Muscle of leg (tissue), 11 donors: ENCODE data around the gene TAF3. TPM values are rescaled to one million over a fixed set of nuclear protein-coding genes. Genes with fewer than 3 reads are reported as not detected.

Experiments used
- DNase-seq: peaks from one replicate; pipeline ENCODE4 v3.0.0; 2013
- H3K27ac ChIP-seq: one replicate; pipeline ENCODE4 v1.5.1; 2013; ENCODE audit warnings: mild to moderate bottlenecking, low read length, control low read depth
- H3K27me3 ChIP-seq: one replicate; pipeline ENCODE4 v1.6.1; 2013; ENCODE audit warnings: low read length; ENCODE audit not compliant: control insufficient read depth, insufficient read depth
- H3K36me3 ChIP-seq: one replicate; pipeline ENCODE4 v1.6.1; 2013; ENCODE audit warnings: low read length; ENCODE audit not compliant: control insufficient read depth, insufficient read depth
- H3K4me1 ChIP-seq: one replicate; pipeline ENCODE4 v1.6.1; 2013; ENCODE audit warnings: low read length; ENCODE audit not compliant: control insufficient read depth, insufficient read depth
- H3K4me3 ChIP-seq: one replicate; pipeline ENCODE4 v1.5.1; 2013; ENCODE audit warnings: low read length, control low read depth
- H3K9me3 ChIP-seq: replicated peaks from 2 replicates; pipeline ENCODE4 v1.6.1; 2013; ENCODE audit warnings: low read depth, low read length; ENCODE audit not compliant: control insufficient read depth
- WGBS: methylation state at CpG from one replicate; pipeline ENCODE4 v1.1.5; 2013; ENCODE audit warnings: missing lambda C conversion rate; ENCODE audit not compliant: insufficient coverage; 5-methylcytosine and 5-hydroxymethylcytosine counted together
- polyA plus RNA-seq, 8 donors: library from polyadenylated mRNA; unstranded; fragments of 120-200 nt; gene quantifications; one replicate each; pipeline versions ENCODE4 v1.2.1 to v1.2.3, GENCODE V29; 2013; ENCODE audit warnings: inconsistent platforms in 1 of 8, low replicate concordance in 1 of 8; ENCODE audit not compliant: insufficient read length in 8 of 8, insufficient read depth in 1 of 8
- total RNA-seq: library from RNA; stranded (reverse); fragments of 120-200 nt; gene quantifications from one replicate; pipeline ENCODE4 v1.2.4, GENCODE V29; 2013

Gene TAF3
- total and polyA plus RNA-seq, 9 donors, result 2.0 to 7.4 (median 6.4) TPM

DNA sequence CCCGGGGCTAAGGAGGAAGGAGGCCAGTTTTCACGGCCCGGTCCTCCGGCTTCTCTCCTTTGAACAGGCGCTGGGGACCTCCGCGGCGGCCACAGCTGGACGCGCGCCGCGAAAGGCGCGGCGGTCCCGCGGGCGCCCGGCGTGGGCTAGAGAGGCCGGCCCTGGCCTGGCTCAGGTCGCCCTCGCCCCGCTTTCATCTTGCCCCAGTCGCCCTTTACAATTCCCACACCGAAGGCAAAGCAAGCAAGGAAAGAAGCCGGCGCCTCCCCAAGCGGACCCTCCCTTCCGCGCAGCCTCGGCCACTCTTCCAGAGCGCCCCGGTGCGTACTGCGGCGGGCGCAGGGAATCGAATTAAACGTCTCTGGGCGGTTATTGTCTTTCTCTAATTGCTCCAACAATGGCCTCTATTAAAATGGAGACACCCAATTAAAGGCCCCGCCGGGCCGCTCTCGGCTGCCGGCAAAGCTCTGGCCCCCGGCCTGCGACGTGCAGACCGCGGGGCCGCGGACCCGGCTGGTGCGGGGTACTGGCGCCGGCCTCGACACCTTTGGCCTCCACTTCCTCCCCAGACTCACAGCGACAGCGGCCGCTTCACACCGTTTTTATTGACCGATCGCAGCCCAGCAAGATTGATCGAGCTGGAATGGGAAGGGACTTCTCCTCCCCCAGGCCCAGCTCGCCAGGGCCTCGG lies 231.7 kb downstream of the TAF3 start:
- no peak overlapping the region for H3K27ac ChIP-seq
- H3K4me1 ChIP-seq, result peaks cover 53% of the 10 kb centered on the region
- H3K9me3 ChIP-seq, result no peaks in the 10 kb centered on the region
- H3K36me3 ChIP-seq, result no peaks in the 10 kb centered on the region
- H3K27me3 ChIP-seq, result peaks cover 99% of the 10 kb centered on the region
- peak overlapping the region; percentile 25 for H3K4me3 ChIP-seq
- no peak for DNase-seq
- under 1% methylated on average over 68 of the region's 68 CpGs for WGBS

GRCh38 chr10:8050556-8051108 lies 232.3 kb downstream of the TAF3 start:
- H3K4me3 ChIP-seq, result peak overlapping the region; percentile 25
- H3K4me1 ChIP-seq, result peaks cover 51% of the 10 kb centered on the region
- peak; percentile 47 for DNase-seq
- H3K27ac ChIP-seq, result no peak overlapping the region
- peaks cover 99% of the 10 kb centered on the region for H3K27me3 ChIP-seq
- WGBS, result under 1% methylated on average over 50 of the region's 60 CpGs
- H3K36me3 ChIP-seq, result no peaks in the 10 kb centered on the region
- no peaks in the 10 kb centered on the region for H3K9me3 ChIP-seq

DNA sequence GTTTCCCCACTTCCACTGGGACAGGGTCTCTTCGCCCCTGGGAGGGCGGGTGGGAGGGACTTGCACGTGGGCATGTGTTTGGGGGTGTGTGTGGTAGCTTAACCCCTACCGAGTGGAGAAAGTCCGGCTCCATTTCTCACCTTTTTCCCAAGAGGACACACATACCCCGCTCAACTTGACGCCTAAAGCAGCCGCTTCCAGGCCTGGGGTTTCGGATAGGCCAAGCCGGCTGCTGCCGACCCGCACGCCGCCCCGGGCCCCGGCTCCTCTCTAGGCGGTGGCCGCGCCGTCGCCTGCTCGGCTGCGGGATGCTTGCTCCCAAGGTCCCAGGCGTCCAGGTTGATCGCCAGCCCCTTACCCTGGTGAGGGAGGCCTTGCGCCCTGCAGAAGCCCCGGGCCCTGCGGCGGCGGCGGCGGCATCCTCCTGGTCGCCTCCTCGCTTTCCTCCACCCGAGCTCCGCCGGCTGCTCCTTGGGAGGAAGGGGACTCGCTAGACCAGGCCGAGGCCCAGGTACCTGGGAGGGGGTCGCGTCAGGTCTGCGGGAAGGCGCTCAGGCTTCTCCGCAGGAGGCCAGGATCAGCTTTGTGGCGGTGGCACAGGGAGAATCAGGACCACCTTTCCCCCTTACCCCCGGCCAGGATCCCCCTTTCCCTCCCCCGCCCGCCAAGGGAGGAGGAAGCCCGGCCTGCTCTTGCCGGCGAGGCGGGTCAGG lies 233.0 kb downstream of the TAF3 start:
- Histone ChIP-seq H3K4me1 (peaks cover 55% of the 10 kb centered on the region), H3K9me3 (no peaks in the 10 kb centered on the region), H3K36me3 (no peaks in the 10 kb centered on the region), H3K27ac (no peak overlapping the region), H3K27me3 (peaks cover 99% of the 10 kb centered on the region), H3K4me3 (no peak overlapping the region)
- DNase-seq, result no peak
- WGBS, result 3% methylated on average over 39 of the region's 52 CpGs

- Histone ChIP-seq H3K4me1 (peaks cover 55% of the 10 kb centered on the region), H3K9me3 (no peaks in the 10 kb centered on the region), H3K4me3 (no peak overlapping the region), H3K27ac (no peak overlapping the region), H3K36me3 (no peaks in the 10 kb centered on the region), H3K27me3 (peaks cover 99% of the 10 kb centered on the region)
- WGBS, result 3% methylated on average over 23 of the region's 29 CpGs
- no peak for DNase-seq
Observed at GRCh38 chr10:8051851-8052257, 233.5 kb downstream of the TAF3 start.

DNA sequence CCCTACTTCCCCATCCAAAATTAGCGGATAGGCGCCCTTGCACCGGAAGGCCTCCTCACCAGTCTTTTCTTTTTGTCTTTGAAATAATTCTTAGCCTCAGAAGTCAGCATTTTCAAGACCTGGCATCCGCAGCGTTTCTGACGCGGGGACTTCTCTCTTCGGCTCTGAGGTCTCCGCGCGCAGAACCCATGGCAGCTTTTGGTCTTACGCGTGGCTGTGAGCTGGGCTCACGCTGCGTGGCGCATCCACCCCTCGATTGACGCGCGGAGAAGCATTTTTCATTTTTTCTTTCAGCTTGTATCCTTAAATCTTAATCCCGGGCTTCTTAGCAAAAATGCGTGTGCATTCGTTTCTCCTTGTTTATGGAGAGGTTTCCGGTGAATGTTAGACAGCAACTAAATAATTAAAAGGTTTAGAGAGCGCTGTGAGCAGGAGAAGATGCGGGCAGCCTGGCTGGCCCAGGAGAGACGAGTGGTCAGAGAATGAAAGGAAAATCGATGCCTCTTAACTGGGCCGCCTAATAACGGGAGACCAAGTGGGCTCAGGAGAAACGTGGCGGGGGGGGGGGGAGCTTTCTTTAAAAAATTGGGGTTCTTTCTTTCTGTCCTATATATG lies 234.1 kb downstream of the TAF3 start:
- Histone ChIP-seq H3K36me3 (no peaks in the 10 kb centered on the region), H3K9me3 (no peaks in the 10 kb centered on the region), H3K4me1 (peaks cover 55% of the 10 kb centered on the region), H3K4me3 (no peak overlapping the region), H3K27ac (no peak overlapping the region), H3K27me3 (peaks cover 98% of the 10 kb centered on the region)
- WGBS, result 5% methylated on average over 23 of the region's 32 CpGs
- no peak for DNase-seq

- no peaks in the 10 kb centered on the region for H3K9me3 ChIP-seq
- DNase-seq, result no peak
- peaks cover 55% of the 10 kb centered on the region for H3K4me1 ChIP-seq
- no peaks in the 10 kb centered on the region for H3K36me3 ChIP-seq
- H3K27me3 ChIP-seq, result peaks cover 98% of the 10 kb centered on the region
- 0% methylated on average over 6 of the region's 17 CpGs for WGBS
- H3K27ac ChIP-seq, result no peak overlapping the region
- no peak overlapping the region for H3K4me3 ChIP-seq
Observed at GRCh38 chr10:8052956-8053445, 234.7 kb downstream of the TAF3 start.

- under 1% methylated on average over 55 of the region's 60 CpGs for WGBS
- Histone ChIP-seq H3K36me3 (no peaks in the 10 kb centered on the region), H3K4me3 (peak overlapping the region; percentile 43), H3K4me1 (peaks cover 55% of the 10 kb centered on the region), H3K9me3 (no peaks in the 10 kb centered on the region), H3K27ac (no peak overlapping the region), H3K27me3 (peaks cover 98% of the 10 kb centered on the region)
- peak; percentile 82 for DNase-seq
Observed at GRCh38 chr10:8053446-8054243, 235.3 kb downstream of the TAF3 start.

DNA sequence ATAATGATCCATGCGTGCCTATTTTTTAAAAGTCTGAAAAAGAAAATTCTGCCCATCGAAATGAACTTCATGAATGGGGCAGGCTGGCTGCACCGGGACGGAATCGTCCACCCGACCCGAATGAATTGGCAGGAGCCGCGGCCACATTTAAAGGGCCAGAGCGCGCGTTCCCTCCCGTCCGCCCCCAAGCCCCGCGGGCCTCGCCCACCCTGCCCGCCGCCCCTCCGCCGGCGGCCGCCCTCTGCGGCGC lies 235.9 kb downstream of the TAF3 start:
- Histone ChIP-seq H3K27ac (no peak overlapping the region), H3K27me3 (peaks cover 98% of the 10 kb centered on the region), H3K4me3 (peak overlapping the region; percentile 43), H3K4me1 (peaks cover 55% of the 10 kb centered on the region), H3K36me3 (no peaks in the 10 kb centered on the region), H3K9me3 (no peaks in the 10 kb centered on the region)
- DNase-seq, result peak; percentile 36
- WGBS, result 0% methylated on average over 9 of the region's 25 CpGs

DNA sequence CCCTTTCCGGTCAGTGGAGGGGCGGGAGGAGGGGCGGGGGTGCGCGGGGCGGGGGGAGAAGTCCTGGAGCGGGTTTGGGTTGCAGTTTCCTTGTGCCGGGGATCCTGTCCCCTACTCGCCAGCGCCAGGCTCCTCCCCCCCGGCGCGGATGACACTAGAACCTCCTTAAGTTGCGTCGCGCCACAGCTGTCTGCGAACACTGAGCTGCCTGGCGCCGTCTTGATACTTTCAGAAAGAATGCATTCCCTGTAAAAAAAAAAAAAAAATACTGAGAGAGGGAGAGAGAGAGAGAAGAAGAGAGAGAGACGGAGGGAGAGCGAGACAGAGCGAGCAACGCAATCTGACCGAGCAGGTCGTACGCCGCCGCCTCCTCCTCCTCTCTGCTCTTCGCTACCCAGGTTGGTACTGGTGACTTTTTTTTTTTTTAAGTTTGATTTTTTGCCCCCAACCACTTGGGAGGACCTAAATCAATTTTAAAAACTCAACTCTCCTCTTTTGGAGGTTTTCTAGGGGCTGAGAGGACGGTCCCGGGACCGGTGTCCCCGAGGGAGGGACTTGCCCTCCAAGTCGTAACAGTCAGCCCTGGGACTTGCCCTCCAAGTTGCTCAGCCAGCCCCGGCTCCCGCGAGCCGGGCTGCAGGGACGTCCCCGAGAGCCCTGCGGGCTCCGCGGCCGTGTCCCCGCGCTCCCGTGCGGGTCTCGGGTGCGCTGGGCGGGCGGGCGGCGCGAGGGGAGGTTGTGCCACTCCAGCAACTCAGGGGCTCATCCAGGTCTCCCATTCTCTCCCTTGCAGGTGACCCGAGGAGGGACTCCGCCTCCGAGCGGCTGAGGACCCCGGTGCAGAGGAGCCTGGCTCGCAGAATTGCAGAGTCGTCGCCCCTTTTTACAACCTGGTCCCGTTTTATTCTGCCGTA lies 236.4 kb downstream of the TAF3 start, which contains the start of gene GATA3:
Gene GATA3 (plus strand): TSS at position 195 of the 914 bp plus-strand sequence. CDS start 968 bp downstream, outside the sequence.
- 0% methylated on average over 41 of the region's 65 CpGs for WGBS
- Histone ChIP-seq H3K27ac (no peak within 1 kb of the TSS), H3K27me3 (peaks cover 98% of the 10 kb centered on the region), H3K9me3 (no peaks in the 10 kb centered on the region), H3K4me1 (peaks cover 52% of the 10 kb centered on the region), H3K4me3 (peak within 1 kb of the TSS; percentile 43), H3K36me3 (no peaks in the 10 kb centered on the region)
- DNase-seq, result peak; percentile 66
